GM18951 (cell line): ENCODE results near the gene CDK16.

ENCODE experiments used
- POLR2A ChIP-seq: IDR thresholded peaks from 4 replicates; pipeline ENCODE4 v1.6.1; 2011; ENCODE audit warnings: mild to moderate bottlenecking; ENCODE audit not compliant: insufficient read length, insufficient read depth; ENCODE audit errors: extremely low read depth
- in situ Hi-C: fragments of 300-500 bp; cut with MboI; formaldehyde crosslinking; loops from one replicate; pipeline ENCODE4 v1.12.0; 2022; ENCODE audit warnings: low sequenced_read_pairs, mixed read lengths, inconsistent platforms; ENCODE audit not compliant: unreplicated experiment

The CDK16 gene

DNA sequence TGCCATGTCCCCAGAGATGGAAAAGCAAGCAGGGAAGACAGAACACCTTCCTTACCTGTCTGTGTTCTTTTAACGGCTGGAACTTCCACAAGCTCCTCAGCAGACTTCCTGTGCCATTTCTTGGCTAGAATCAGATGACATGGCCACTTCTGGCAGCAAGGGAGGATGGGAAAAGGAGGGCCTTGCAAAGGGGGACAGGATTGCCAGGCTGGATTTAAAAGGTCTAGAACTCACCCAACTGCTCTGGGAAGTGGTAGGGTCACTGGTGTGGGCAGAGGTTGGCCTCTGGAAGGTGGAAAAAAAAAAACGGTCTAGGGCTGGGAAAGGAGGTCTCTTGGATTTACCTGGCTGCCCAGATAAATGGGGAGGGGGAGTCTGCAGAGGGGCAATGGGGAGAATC, 12.7 kb downstream of the CDK16 start:
- in situ Hi-C loops = no loop called here

DNA sequence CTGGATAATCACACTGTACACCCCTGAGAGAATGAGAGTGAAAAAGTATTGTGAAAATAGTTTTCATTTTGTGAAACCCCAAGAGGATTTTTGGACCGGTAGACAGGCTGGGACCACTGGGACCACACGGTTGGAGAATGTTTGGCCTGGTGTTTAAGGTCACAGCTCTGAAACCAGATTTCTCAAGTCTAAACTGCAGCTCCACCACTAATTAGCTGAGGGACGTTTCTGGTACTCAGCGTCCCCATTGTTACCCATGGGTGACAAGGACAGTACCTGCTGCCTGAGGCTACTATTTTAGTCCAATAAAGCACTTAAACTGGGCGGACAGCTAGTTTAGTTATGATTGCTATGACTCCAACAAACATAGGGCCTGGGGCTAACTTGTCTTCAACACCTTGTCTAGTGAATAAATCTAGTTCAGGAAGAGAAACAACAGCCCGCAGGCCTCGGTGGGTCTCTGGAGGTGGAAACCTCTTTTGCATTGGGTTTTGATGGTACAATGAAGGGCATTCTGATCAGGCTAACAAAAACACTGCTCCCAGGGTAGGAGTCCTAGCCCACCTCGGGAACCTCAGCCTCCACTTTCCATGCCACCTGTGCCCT, 13.8 kb downstream of the CDK16 start:
- TF ChIP-seq POLR2A = no peak
- in situ Hi-C loops = no loop called here

More for the DNA sequence above, 12.7 kb downstream of the CDK16 start:
- no peak for TF ChIP-seq POLR2A

DNA sequence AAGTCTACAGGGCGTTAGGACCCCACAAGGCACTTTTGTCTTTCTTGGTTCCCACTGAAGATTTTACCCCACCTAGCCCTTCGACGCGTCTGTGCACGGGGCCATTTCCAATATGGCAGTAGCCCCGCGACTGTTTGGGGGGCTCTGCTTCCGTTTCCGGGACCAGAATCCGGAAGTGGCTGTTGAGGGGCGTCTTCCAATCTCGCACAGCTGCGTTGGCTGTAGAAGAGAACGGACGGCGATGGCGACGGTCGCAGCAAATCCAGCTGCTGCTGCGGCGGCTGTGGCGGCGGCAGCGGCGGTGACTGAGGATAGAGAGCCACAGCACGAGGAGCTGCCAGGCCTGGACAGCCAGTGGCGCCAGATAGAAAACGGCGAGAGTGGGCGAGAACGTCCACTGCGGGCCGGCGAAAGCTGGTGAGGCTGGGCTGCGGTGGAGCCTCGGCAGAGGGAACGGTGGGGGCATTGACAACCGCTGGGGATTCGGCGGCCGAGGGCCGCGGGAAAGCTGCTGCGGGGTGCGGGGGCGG, 14.4 kb downstream of the CDK16 start, which contains the start of gene USP11:
Gene USP11, plus strand, starts transcription at position 207 of the 530 bp plus-strand sequence. Its CDS starts 35 bp downstream, at position 242.
- in situ Hi-C loops = no loop called here
- peak; percentile 68 for TF ChIP-seq POLR2A

DNA sequence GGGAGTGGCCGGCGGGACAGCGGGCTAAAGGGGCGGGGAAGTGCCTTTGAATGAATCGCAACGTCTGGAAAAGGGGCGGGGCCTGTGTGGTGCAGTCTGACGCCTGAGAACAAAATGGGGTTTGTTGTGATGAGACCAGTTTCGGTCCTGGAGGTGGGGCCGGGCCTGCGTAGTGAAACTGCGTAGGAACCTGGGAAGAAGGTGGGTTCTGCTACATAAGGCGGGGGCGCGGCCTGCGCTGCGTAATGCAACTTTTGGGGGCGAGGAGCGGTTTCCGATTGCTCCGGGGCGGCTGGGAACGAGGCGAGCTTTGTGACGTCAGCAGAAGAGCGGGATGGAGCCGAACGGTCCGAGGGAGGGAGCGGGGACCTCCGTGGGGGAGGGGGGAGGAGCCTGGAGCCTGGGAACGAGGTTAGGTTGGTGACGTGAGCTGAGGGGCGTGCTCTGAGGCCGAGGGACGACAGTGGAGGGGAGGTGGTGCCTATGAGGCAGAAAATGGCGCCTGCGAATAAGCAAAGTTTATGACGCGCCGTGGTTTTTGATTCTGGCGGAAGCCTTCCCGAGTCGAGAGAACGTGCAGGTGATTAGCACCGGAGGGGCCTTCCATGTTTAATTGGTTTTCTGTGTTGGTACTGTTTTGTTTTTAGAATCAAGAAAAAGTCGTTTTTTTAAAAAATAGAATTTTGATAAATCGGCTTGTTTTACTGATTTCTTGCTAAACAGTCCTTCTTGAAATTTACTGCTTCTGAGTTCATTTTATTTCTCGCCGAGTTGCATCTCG, 15.0 kb downstream of the CDK16 start:
- peak; percentile 61 for TF ChIP-seq POLR2A
- in situ Hi-C loops = no loop called here

DNA sequence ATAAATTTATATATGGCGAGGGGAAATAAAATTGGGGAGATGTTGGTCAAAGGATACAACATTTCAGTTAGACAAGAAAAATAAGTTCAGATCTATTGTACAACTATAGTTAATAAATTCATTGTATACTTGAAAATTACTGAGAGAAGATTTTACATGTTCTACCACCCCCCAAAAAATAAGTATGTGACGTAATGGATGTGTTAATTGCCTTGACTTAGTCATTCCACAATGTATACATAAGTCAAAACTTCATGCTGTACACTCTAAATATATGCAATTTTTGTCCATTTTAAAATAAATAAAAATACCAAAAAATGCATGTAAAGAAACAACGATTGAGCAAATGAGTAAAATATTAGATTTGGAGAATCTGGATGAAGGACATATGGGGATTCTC, 16.1 kb downstream of the CDK16 start:
- in situ Hi-C loops = no loop called here
- TF ChIP-seq POLR2A = no peak

DNA sequence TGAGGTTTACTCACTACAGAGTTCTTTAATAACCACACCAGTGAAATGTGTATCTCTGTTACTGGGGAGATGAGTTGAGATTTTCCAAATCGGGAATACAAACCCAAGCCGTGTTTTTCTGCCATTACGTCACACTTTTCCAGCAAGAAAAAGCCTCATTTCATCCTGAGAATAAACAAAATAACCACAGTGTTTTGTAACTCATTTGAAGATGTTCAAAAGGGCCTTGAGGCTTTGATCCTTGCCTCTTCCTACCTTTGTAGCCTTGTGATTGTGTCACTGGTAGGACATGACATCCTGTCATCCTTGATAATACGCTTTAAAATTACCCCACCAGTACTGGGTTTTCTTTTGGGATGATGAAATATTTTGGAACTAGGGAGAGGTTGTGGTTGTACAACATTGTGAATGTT, 17.2 kb downstream of the CDK16 start:
- TF ChIP-seq POLR2A = no peak
- in situ Hi-C loops = no loop called here

DNA sequence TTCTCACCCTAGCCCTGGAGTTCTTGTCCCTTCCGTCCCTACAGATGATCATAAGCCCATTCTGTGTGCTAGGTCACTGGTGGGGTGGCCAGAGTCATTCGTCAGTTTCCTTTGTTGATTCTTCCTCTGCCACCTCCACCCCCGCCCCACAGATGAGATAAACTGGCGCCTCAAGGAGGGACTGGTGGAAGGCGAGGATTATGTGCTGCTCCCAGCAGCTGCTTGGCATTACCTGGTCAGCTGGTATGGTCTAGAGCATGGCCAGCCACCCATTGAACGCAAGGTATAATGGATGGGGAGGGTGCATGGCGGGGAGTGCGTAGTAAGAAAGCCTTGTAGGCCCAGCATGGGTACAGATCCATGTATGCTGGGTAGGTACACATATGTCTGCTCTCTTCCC, 20.7 kb downstream of the CDK16 start:
- TF ChIP-seq POLR2A = no peak
- in situ Hi-C loops = no loop called here

DNA sequence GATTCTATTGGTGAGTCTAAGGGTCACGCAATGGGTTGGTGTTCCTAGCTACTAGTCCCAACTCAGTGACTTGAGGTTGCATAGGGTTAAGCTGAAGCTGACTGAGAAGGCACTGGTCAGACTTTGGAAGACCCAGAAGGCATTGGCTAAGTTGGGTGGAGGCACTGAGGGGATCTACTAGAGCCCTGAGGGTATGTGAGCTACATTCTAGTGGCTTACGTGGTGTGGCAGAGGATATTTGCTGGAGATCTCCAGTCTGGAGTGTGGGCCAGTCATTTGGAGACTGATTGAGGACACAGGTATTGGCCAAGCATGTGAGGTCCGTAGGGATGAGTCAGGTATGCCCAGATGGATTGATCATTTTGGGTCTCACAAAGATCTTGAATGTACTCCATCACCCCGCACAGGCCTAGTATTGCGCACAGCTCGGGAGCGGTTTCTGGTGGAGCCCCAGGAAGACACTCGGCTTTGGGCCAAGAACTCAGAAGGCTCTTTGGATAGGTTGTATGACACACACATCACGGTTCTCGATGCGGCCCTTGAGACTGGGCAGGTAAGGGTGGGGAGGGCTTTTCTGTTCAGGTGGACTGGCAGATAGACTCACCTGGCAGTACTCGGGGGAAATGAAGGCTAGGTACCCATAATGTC, 21.5 kb downstream of the CDK16 start:
- TF ChIP-seq POLR2A = no peak
- in situ Hi-C loops = no loop called here

DNA sequence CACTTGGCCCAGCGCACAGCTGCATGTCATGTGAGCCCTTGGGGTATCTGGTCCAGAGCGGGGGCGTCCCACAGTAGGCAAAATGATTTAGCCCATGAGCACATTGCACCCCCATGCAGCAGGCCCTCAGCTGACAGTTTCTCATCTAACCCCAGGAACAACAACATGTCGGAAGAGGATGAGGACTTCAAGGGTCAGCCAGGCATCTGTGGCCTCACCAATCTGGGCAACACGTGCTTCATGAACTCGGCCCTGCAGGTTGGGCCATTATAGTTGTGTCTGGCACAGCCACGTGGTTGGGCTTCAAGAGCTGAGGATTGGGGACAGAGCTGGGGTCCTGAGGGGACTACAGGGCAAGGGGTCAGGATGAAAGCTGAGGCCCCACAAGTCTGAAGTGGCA, 22.1 kb downstream of the CDK16 start:
- no peak for TF ChIP-seq POLR2A
- in situ Hi-C loops = no loop called here

DNA sequence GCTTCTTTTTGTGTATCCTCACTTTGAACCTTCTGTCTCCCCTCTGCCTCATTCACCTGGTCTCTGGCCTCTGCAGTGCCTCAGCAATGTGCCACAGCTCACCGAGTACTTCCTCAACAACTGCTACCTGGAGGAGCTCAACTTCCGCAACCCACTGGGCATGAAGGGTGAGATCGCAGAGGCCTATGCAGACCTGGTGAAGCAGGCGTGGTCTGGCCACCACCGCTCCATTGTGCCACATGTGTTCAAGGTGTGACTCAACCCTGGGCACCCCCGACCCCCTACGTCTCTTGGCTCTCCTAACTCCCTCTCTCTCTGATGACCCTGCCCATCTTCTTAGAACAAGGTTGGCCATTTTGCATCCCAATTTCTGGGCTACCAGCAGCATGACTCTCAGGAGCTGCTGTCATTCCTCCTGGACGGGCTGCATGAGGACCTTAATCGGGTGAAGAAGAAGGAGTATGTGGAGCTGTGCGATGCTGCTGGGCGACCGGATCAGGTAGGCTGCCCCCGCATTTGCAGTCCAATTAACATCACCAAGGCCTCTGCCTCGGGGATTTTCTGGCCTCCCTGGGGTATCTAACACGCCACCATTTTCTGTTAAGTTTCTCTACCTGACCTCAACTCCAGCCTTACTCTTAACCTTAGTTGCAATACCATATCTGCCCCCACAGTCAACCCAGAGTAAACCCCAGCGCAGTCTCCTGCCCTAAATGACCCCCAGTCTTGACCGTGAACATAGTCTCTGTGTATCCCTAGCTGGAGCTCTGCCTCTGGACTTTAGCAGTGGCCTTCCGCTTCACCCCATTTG, 22.9 kb downstream of the CDK16 start:
- TF ChIP-seq POLR2A = no peak
- in situ Hi-C loops = no loop called here

DNA sequence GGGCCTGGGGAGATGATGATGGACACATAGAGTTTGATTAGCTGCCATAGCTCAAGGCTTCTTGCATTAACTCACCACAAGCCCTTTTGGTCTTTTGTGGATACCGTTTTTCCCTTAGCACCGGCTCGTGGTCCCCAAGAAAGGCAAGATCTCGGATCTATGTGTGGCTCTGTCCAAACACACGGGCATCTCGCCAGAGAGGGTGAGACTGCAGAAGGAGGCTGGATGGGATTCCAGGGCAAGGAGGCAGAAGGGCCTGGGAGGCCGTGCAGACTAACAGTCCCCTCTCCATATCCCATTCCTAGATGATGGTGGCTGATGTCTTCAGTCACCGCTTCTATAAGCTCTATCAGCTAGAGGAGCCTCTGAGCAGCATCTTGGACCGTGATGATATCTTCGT, 23.8 kb downstream of the CDK16 start:
- in situ Hi-C loops = no loop called here
- TF ChIP-seq POLR2A = no peak

DNA sequence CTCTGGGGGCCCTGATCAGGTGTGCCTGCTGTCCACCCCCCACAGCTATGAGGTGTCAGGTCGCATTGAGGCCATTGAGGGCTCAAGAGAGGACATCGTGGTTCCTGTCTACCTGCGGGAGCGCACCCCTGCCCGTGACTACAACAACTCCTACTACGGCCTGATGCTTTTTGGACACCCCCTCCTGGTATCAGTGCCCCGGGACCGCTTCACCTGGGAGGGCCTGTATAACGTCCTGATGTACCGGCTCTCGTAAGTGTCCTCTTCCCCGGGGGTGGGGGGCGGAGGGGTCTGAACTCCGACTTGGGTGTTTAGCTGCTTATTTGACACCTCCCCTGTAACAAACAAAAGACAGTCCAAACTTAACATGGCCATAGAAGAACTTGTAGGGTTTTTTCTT, 24.9 kb downstream of the CDK16 start:
- TF ChIP-seq POLR2A = no peak
- in situ Hi-C loops = no loop called here

DNA sequence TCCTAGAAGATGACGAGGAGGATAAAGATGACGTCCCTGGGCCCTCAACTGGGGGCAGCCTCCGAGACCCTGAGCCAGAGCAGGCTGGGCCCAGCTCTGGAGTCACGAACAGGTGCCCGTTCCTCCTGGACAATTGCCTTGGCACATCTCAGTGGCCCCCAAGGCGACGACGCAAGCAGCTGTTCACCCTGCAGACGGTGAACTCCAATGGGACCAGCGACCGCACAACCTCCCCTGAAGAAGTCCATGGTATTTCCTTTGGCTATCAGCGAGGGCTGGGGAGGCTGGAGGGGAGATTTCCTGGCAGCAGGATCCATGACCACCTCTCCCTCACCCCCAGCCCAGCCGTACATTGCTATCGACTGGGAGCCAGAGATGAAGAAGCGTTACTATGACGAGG, 26.2 kb downstream of the CDK16 start:
- TF ChIP-seq POLR2A = no peak
- in situ Hi-C loops = no loop called here
